Measurements from ENCODE around the gene FOXO1. TPM values are rescaled to one million over a fixed set of nuclear protein-coding genes. Genes with fewer than 3 reads are reported as not detected.
A peak's percentile ranks its signal among the peaks of the same experiment; 100 is the strongest.

Gene FOXO1
- total RNA-seq, 6 experiments from 2014 or later, result 12.3 to 27.7 (median 14.6) TPM

- Histone ChIP-seq H3K4me3 (no peak overlapping the region), H3K4me1 (peaks cover 0 to 7% (median 2%) of the 10 kb centered on the region in 4 donors), H3K27ac (no peak overlapping the region), H3K27me3 (no peaks in the 10 kb centered on the region), H3K9me3 (no peaks in the 10 kb centered on the region), H3K36me3 (no peaks in the 10 kb centered on the region)
- TF ChIP-seq CTCF (IDR thresholded peaks at IDR 0.05) (no peak), POLR2A (IDR thresholded peaks at IDR 0.05) (no peak)
- WGBS (ENCODE audit: insufficient coverage, low coverage, low lambda C conversion rate, missing lambda C conversion rate), result 55% methylated on average over 2 of the region's 2 CpGs
- ATAC-seq (peak in 2 of 4 donors; percentile 9 to 15), DNase-seq (no peak)
- intact Hi-C loops (cut with DNase I), result loop anchor here in 1 of 2 donors (10.0 kb wide), 1 partner anchor 115 kb away; the partner anchor contains the start of gene FOXO1
Measured at GRCh38 chr13:40550130-40550529, 116.3 kb downstream of the FOXO1 start.

- H3K4me1 ChIP-seq, result peaks cover 0 to 7% (median 2%) of the 10 kb centered on the region in 4 donors
- TF ChIP-seq POLR2A (IDR thresholded peaks at IDR 0.05), result no peak
- no peak for TF ChIP-seq CTCF (IDR thresholded peaks at IDR 0.05)
- H3K4me3 ChIP-seq, result no peak overlapping the region
- intact Hi-C loops (cut with DNase I), result loop anchor here in 1 of 2 donors (10.0 kb wide), 1 partner anchor 115 kb away; the partner anchor contains the start of gene FOXO1
- ATAC-seq (peak; percentile 9 to 69 (median 17)), DNase-seq (no peak)
- H3K9me3 ChIP-seq, result no peaks in the 10 kb centered on the region
- H3K36me3 ChIP-seq, result no peaks in the 10 kb centered on the region
- no peak overlapping the region for H3K27ac ChIP-seq
- H3K27me3 ChIP-seq, result no peaks in the 10 kb centered on the region
Measured at GRCh38 chr13:40549500-40550094, 116.8 kb downstream of the FOXO1 start.

- WGBS (ENCODE audit: insufficient coverage, low coverage, low lambda C conversion rate, missing lambda C conversion rate), result 100% methylated on average over 2 of the region's 2 CpGs
- Histone ChIP-seq H3K4me3 (no peak overlapping the region), H3K27ac (no peak overlapping the region), H3K36me3 (no peaks in the 10 kb centered on the region), H3K4me1 (peaks cover 0 to 3% (median 0%) of the 10 kb centered on the region in 4 donors), H3K27me3 (no peaks in the 10 kb centered on the region), H3K9me3 (no peaks in the 10 kb centered on the region)
- DNase-seq (no peak), ATAC-seq (no peak)
- intact Hi-C loops (cut with DNase I), result no loop called here
- TF ChIP-seq CTCF (IDR thresholded peaks at IDR 0.05) (no peak), POLR2A (IDR thresholded peaks at IDR 0.05) (no peak)
Measured at GRCh38 chr13:40547591-40548315, 118.7 kb downstream of the FOXO1 start.

GRCh38 chr13:40546047-40546446 is 120.4 kb downstream of the FOXO1 start:
- Histone ChIP-seq H3K27ac (no peak overlapping the region), H3K4me1 (peaks cover 0 to 3% (median 1%) of the 10 kb centered on the region in 4 donors), H3K27me3 (no peaks in the 10 kb centered on the region), H3K9me3 (no peaks in the 10 kb centered on the region), H3K4me3 (no peak overlapping the region), H3K36me3 (no peaks in the 10 kb centered on the region)
- ATAC-seq (peak in 2 of 4 donors; percentile 10 to 17), DNase-seq (no peak)
- TF ChIP-seq POLR2A (IDR thresholded peaks at IDR 0.05) (no peak), CTCF (IDR thresholded peaks at IDR 0.05) (no peak)
- intact Hi-C loops (cut with DNase I), result no loop called here
- WGBS (ENCODE audit: insufficient coverage, low coverage, low lambda C conversion rate, missing lambda C conversion rate), result no CpG with 5 or more reads among the region's 7 CpGs
